NCI-H2196 (cell line): ENCODE results near the gene SHFL.

ENCODE experiments used
- DNase-seq: peaks from one replicate; lab custom pipeline; 2025; ENCODE audit not compliant: unreplicated experiment; lab: John Stamatoyannopoulos, UW

SHFL gene

GRCh38 chr19:10126213-10126639 lies 40.1 kb downstream of the SHFL start:
- DNase-seq: no peak

- DNase-seq: no peak
Measured at GRCh38 chr19:10132905-10133304, 46.8 kb downstream of the SHFL start.

- no peak for DNase-seq
Measured at GRCh38 chr19:10133596-10133995, 47.5 kb downstream of the SHFL start.

GRCh38 chr19:10134040-10134439 lies 47.9 kb downstream of the SHFL start:
- no peak for DNase-seq

GRCh38 chr19:10135551-10136334 lies 49.6 kb downstream of the SHFL start:
- no peak for DNase-seq

- no peak for DNase-seq
Measured at GRCh38 chr19:10136936-10137335, 50.8 kb downstream of the SHFL start.

- no peak for DNase-seq
Measured at GRCh38 chr19:10137751-10138682, 51.9 kb downstream of the SHFL start.

GRCh38 chr19:10138879-10139795 lies 53.0 kb downstream of the SHFL start:
- DNase-seq: no peak

GRCh38 chr19:10139952-10140351 lies 53.8 kb downstream of the SHFL start:
- DNase-seq: no peak

GRCh38 chr19:10141479-10141878 lies 55.4 kb downstream of the SHFL start:
- DNase-seq: no peak

- no peak for DNase-seq
Measured at GRCh38 chr19:10141973-10142372, 55.9 kb downstream of the SHFL start.
